NCI-H526 (cell line): ENCODE results near the gene WNT8A.

Experiments used
- DNase-seq, 2 experiments: peaks; one replicate each; lab custom pipeline; 2025; lab: John Stamatoyannopoulos, UW

The WNT8A gene

DNA sequence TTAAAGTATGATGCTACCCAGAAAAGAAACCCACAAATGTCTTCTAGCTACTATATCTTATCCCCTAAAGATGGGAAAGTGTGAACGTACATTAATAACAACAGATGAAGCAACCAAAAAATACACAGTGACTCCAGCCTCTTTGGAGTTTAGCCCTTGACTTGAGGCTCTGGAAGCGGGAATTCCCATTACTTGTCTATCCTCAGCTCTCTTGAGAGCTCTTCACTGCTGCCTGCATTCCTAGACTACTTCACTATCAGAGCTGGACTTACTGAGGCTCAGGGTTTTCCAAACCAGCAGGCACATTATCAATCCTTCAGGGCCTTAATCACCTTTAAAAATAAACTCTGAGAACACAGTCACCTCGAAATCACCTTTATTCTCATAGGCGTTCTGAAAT is 56.4 kb downstream of the WNT8A start:
- DNase-seq, result no peak
